ENCODE results near the gene PGF. TPM values are rescaled to one million over a fixed set of nuclear protein-coding genes. Genes with fewer than 3 reads are reported as not detected.
A peak's percentile ranks its signal among the peaks of the same experiment; 100 is the strongest.
"Not testable (repeated sequence)": the region's sequence is repeated elsewhere in the genome, so short reads cannot be mapped to it uniquely, and the experiment has no call there.

PGF gene
- total RNA-seq: under 1 TPM; 0.40 to 0.48 TPM

- H3K36me3 Mint-ChIP-seq (ENCODE audit: low read depth): no peaks in the 10 kb centered on the region
- no peak within 1 kb of the TSS for H3K27ac Mint-ChIP-seq
- peaks cover 4% of the 10 kb centered on the region for H3K4me1 Mint-ChIP-seq
- peaks cover 4% of the 10 kb centered on the region for H3K27me3 Mint-ChIP-seq
- H3K4me3 Mint-ChIP-seq: peak within 1 kb of the TSS; percentile 38
- H3K9me3 Mint-ChIP-seq: no peaks in the 10 kb centered on the region
- ATAC-seq (replicated peaks): peak; percentile 83
Observed at GRCh38 chr14:74955229-74956026, at the start of gene PGF. PGF (minus strand) TSS chr14:74955597; CDS start chr14:74955242, 355 bp downstream.

GRCh38 chr14:75003250-75004027, 48.0 kb upstream of the PGF start:
- Mint-ChIP-seq H3K9me3 (no peaks in the 10 kb centered on the region), H3K4me1 (peaks cover 20% of the 10 kb centered on the region), H3K27me3 (no peaks in the 10 kb centered on the region), H3K4me3 (peak overlapping the region; percentile 96), H3K27ac (peak overlapping the region; percentile 99), H3K36me3 (ENCODE audit: low read depth) (peaks cover 59% of the 10 kb centered on the region)
- no peak for ATAC-seq (replicated peaks)

- Mint-ChIP-seq H3K9me3 (no peaks in the 10 kb centered on the region), H3K27ac (peak within 1 kb of the TSS; percentile 99), H3K4me1 (peaks cover 20% of the 10 kb centered on the region), H3K4me3 (peak within 1 kb of the TSS; percentile 96), H3K27me3 (no peaks in the 10 kb centered on the region), H3K36me3 (ENCODE audit: low read depth) (peaks cover 51% of the 10 kb centered on the region)
- ATAC-seq (replicated peaks): peak; percentile 98
Observed at GRCh38 chr14:75002392-75003249, 47.2 kb upstream of the PGF start, which contains the start of gene EIF2B2. EIF2B2 (plus strand) TSS chr14:75002921; CDS start chr14:75002991, 70 bp downstream.

- Mint-ChIP-seq H3K27me3 (no peaks in the 10 kb centered on the region), H3K4me1 (peaks cover 20% of the 10 kb centered on the region), H3K36me3 (ENCODE audit: low read depth) (peaks cover 43% of the 10 kb centered on the region), H3K27ac (peak overlapping the region; percentile 99), H3K4me3 (peak overlapping the region; percentile 96), H3K9me3 (no peaks in the 10 kb centered on the region)
- no peak for ATAC-seq (replicated peaks)
Observed at GRCh38 chr14:75001899-75002298, 46.5 kb upstream of the PGF start.

GRCh38 chr14:75001261-75001660, 45.9 kb upstream of the PGF start:
- Mint-ChIP-seq H3K9me3 (no peaks in the 10 kb centered on the region), H3K27ac (peak overlapping the region; percentile 99), H3K36me3 (ENCODE audit: low read depth) (peaks cover 37% of the 10 kb centered on the region), H3K4me3 (peak overlapping the region; percentile 13), H3K27me3 (no peaks in the 10 kb centered on the region), H3K4me1 (peaks cover 20% of the 10 kb centered on the region)
- ATAC-seq (replicated peaks): no peak

GRCh38 chr14:74995781-74996180, 40.4 kb upstream of the PGF start:
- H3K36me3 Mint-ChIP-seq (ENCODE audit: low read depth); H3K27me3 Mint-ChIP-seq; ATAC-seq (replicated peaks); H3K27ac Mint-ChIP-seq; H3K4me3 Mint-ChIP-seq; H3K4me1 Mint-ChIP-seq; H3K9me3 Mint-ChIP-seq: not testable (repeated sequence)

- H3K27ac Mint-ChIP-seq; H3K4me1 Mint-ChIP-seq; H3K27me3 Mint-ChIP-seq; H3K36me3 Mint-ChIP-seq (ENCODE audit: low read depth); ATAC-seq (replicated peaks); H3K9me3 Mint-ChIP-seq; H3K4me3 Mint-ChIP-seq: not testable (repeated sequence)
Observed at GRCh38 chr14:74994182-74994581, 38.8 kb upstream of the PGF start.

GRCh38 chr14:74988993-74989392, 33.6 kb upstream of the PGF start:
- Mint-ChIP-seq H3K27ac (no peak overlapping the region), H3K27me3 (no peaks in the 10 kb centered on the region), H3K4me1 (no peaks in the 10 kb centered on the region), H3K9me3 (no peaks in the 10 kb centered on the region), H3K4me3 (no peak overlapping the region), H3K36me3 (ENCODE audit: low read depth) (no peaks in the 10 kb centered on the region)
- ATAC-seq (replicated peaks): no peak

- Mint-ChIP-seq H3K4me1 (no peaks in the 10 kb centered on the region), H3K4me3 (no peak overlapping the region), H3K27ac (no peak overlapping the region), H3K36me3 (ENCODE audit: low read depth) (no peaks in the 10 kb centered on the region), H3K9me3 (no peaks in the 10 kb centered on the region), H3K27me3 (no peaks in the 10 kb centered on the region)
- no peak for ATAC-seq (replicated peaks)
Observed at GRCh38 chr14:74988131-74988530, 32.7 kb upstream of the PGF start.

- no peaks in the 10 kb centered on the region for H3K4me1 Mint-ChIP-seq
- H3K9me3 Mint-ChIP-seq: no peaks in the 10 kb centered on the region
- H3K27ac Mint-ChIP-seq: no peak overlapping the region
- H3K4me3 Mint-ChIP-seq: no peak overlapping the region
- H3K36me3 Mint-ChIP-seq (ENCODE audit: low read depth): no peaks in the 10 kb centered on the region
- ATAC-seq (replicated peaks): no peak
- no peaks in the 10 kb centered on the region for H3K27me3 Mint-ChIP-seq
Observed at GRCh38 chr14:74985806-74986205, 30.4 kb upstream of the PGF start.

GRCh38 chr14:74985028-74985310, 29.6 kb upstream of the PGF start:
- Mint-ChIP-seq H3K27me3 (no peaks in the 10 kb centered on the region), H3K36me3 (ENCODE audit: low read depth) (no peaks in the 10 kb centered on the region), H3K4me1 (no peaks in the 10 kb centered on the region), H3K9me3 (no peaks in the 10 kb centered on the region), H3K27ac (no peak overlapping the region), H3K4me3 (no peak overlapping the region)
- ATAC-seq (replicated peaks): no peak

- Mint-ChIP-seq H3K9me3 (no peaks in the 10 kb centered on the region), H3K4me3 (no peak overlapping the region), H3K4me1 (no peaks in the 10 kb centered on the region), H3K36me3 (ENCODE audit: low read depth) (no peaks in the 10 kb centered on the region), H3K27me3 (no peaks in the 10 kb centered on the region), H3K27ac (no peak overlapping the region)
- no peak for ATAC-seq (replicated peaks)
Observed at GRCh38 chr14:74984236-74985027, 29.0 kb upstream of the PGF start.

- H3K27me3 Mint-ChIP-seq: no peaks in the 10 kb centered on the region
- H3K9me3 Mint-ChIP-seq: no peaks in the 10 kb centered on the region
- ATAC-seq (replicated peaks): no peak
- no peaks in the 10 kb centered on the region for H3K4me1 Mint-ChIP-seq
- H3K27ac Mint-ChIP-seq: peak overlapping the region; percentile 5
- no peaks in the 10 kb centered on the region for H3K36me3 Mint-ChIP-seq (ENCODE audit: low read depth)
- H3K4me3 Mint-ChIP-seq: no peak overlapping the region
Observed at GRCh38 chr14:74983343-74983742, 27.9 kb upstream of the PGF start.

GRCh38 chr14:74982661-74983060, 27.3 kb upstream of the PGF start:
- H3K4me3 Mint-ChIP-seq: no peak overlapping the region
- no peak for ATAC-seq (replicated peaks)
- no peaks in the 10 kb centered on the region for H3K4me1 Mint-ChIP-seq
- no peaks in the 10 kb centered on the region for H3K9me3 Mint-ChIP-seq
- no peaks in the 10 kb centered on the region for H3K27me3 Mint-ChIP-seq
- H3K36me3 Mint-ChIP-seq (ENCODE audit: low read depth): no peaks in the 10 kb centered on the region
- peak overlapping the region; percentile 78 for H3K27ac Mint-ChIP-seq

Measured in activated T-helper 17 cell treated with anti-CD3 and anti-CD28 coated beads, Interleukin-2, amount 50 U/mL, for 72 hours (primary cell).